GM20000 (cell line): Measurements from ENCODE around the gene MICAL2.

ENCODE experiments used
- DNase-seq: peaks from one replicate; pipeline ENCODE4 v3.0.0; 2012; ENCODE audit warnings: low spot score
- CTCF ChIP-seq: IDR thresholded peaks from 2 replicates; pipeline ENCODE4 v1.5.1; 2012; ENCODE audit warnings: mild to moderate bottlenecking, control low read depth; ENCODE audit errors: extremely low read depth, missing control alignments

The MICAL2 gene

DNA sequence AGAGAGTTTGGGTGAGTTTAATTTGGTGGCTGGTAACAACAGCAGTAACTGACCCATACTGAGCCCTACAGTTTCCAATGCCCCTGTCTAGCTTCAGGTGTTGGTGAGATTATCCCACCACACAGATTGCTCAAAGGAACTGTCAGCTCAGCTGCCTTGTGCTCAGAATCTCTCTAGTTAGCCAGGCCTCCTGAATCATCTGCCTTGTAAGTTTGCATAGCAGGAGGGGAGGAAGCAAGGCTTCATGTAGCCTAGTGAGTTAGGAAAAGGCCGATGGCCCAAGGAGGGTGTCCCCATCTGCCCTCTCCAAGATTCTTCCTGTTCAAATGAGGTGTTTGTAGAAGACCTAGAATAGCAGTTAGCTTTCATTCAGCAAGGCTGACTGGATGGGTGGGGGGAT lies 74.3 kb downstream of the MICAL2 start:
- TF ChIP-seq CTCF = no peak
- DNase-seq = no peak

DNA sequence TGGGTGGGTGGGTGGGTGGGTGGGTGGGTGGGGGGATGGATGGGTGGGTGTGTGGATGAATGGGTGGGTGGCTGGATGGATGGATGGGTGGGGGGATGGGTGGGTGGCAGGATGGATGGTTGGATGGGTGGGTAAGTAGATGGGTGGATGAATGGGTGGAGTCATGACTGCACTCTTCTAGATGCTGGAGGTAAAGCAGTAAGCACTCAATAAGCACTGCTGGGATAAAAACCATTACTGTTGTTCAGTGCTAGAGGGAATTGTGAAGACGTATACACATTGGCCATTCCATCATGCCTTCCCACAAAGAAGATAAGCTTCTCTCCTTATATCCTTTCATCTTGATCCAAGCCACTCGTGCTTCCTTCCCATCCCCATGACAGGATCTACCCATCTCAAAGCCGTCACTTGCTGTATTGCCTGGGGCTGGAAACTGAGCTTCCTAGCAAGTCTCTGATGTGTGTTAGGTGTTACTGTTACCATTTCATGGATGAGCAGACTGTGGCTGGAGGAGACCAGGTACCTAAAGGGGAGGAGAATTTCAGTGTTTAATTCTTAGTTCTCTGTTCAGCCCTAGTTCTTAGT lies 74.8 kb downstream of the MICAL2 start:
- no peak for TF ChIP-seq CTCF
- no peak for DNase-seq

- no peak for TF ChIP-seq CTCF
- DNase-seq = no peak
Observed at GRCh38 chr11:12185914-12186313, 75.5 kb downstream of the MICAL2 start.

DNA sequence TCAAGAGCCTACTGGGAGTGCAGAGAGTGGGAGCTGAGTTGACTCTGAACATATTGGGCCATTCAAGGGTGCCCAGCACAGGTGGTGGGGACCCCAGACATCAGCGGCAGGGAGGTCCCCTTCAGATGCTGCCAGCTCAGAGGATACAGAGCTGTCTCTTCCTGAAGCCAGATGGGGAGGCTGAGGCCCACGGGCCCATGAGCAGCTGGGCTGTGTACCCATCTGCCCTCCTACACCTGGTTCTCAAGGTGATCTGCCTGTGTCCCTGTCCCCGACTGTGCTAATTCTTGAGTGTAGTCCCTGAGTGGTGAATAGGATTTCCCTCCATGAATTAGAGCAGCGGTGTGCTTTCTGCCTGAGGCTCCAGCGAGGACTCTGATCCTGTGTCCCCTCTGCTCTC lies 76.3 kb downstream of the MICAL2 start:
- TF ChIP-seq CTCF = no peak
- DNase-seq = no peak

DNA sequence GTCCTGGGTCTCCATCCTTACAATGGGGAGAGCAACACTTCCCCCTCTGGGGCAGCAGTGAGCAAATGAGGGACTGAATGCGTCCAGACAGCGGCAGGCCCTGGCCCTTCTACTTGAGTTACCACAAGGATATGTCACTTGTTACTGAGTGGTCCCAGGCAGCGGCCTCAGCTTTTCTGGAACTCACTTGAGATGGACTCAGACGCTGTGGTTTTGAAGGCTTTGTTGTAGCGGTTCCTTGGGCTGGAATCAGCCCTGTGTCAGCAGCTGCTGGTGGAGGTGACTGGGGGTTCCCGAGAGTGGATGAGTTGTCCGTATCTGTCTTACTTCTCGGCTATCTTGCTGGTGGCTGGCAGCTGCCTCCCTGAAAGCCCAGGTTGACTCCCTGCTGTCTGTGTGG lies 77.0 kb downstream of the MICAL2 start:
- no peak for DNase-seq
- no peak for TF ChIP-seq CTCF

- no peak for TF ChIP-seq CTCF
- peak; percentile 54 for DNase-seq
Observed at GRCh38 chr11:12188548-12189317, 78.3 kb downstream of the MICAL2 start.

GRCh38 chr11:12189543-12190235 lies 79.3 kb downstream of the MICAL2 start:
- no peak for DNase-seq
- TF ChIP-seq CTCF = no peak
